Fibroblast of lung (primary cell): ENCODE data around the gene HACL1.

Experiments used
- CTCF ChIP-seq, 2 donors: IDR thresholded peaks in 1 of 2; conservative IDR thresholded peaks in 1 of 2; 1 replicate in 1 of 2; 2 replicates in 1 of 2; pipeline ENCODE4 v1.5.1; 2011 to 2012; ENCODE audit warnings: low read length in 2 of 2, control low read depth in 1 of 2, inconsistent platforms in 1 of 2, low read depth in 1 of 2, mild to moderate bottlenecking in 1 of 2
- EZH2 ChIP-seq: IDR thresholded peaks from 2 replicates; pipeline ENCODE4 v1.5.1; 2012; ENCODE audit warnings: low read length, control low read depth, mild to moderate bottlenecking; ENCODE audit errors: missing control alignments

- TF ChIP-seq CTCF (conservative IDR thresholded peaks at IDR 0.05 in 1 of 2, IDR thresholded peaks at IDR 0.05 in 1 of 2; ENCODE audit: low read depth in 1 of 2, low read length in 2 of 2): no peak
- no peak for TF ChIP-seq EZH2
Measured at GRCh38 chr3:15579051-15579450, 22.3 kb downstream of the HACL1 start.
